ENCODE results near the gene FZD1. TPM values are rescaled to one million over a fixed set of nuclear protein-coding genes. Genes with fewer than 3 reads are reported as not detected.

The FZD1 gene
- total and polyA plus RNA-seq, 2 of the 8 experiments (the other 6 are each of a cell fraction or from before 2014, with no cell fraction given): 0.62 to 0.91 TPM

- FAIRE-seq: no peak
- H4K20me1 ChIP-seq (replicated peaks in 1 of 2; ENCODE audit: control insufficient read depth in 1 of 2, insufficient read depth in 2 of 2, low read length in 2 of 2): no peaks in the 10 kb centered on the region
- H3K4me1 ChIP-seq (replicated peaks in 1 of 4; ENCODE audit: control insufficient read depth in 3 of 4, insufficient read depth in 4 of 4, low read length in 3 of 4): no peaks in the 10 kb centered on the region; a peak in 1 of 7 replicates
- TF ChIP-seq EP300 (IDR thresholded peaks at IDR 0.05; ENCODE audit: borderline replicate concordance in 1 of 2, low read depth in 2 of 2, low read length in 2 of 2) (no peak), NANOG (IDR thresholded peaks at IDR 0.05; ENCODE audit: insufficient read depth, low read depth, low read length, poor library complexity, severe bottlenecking) (no peak), POLR2AphosphoS5 (IDR thresholded peaks at IDR 0.05; ENCODE audit: low read depth, low read length) (no peak), KDM4A (IDR thresholded peaks at IDR 0.05; ENCODE audit: low read depth, low read length, severe bottlenecking) (no peak), SUZ12 (IDR thresholded peaks at IDR 0.05; ENCODE audit: low read length) (no peak), POLR2A (IDR thresholded peaks at IDR 0.05; ENCODE audit: control extremely low read depth in 1 of 2, low read depth in 2 of 2, low read length in 2 of 2) (no peak), CBX8 (IDR thresholded peaks at IDR 0.05; ENCODE audit: borderline replicate concordance, low read depth, low read length) (no peak)
- TF ChIP-seq, protein P1, sequence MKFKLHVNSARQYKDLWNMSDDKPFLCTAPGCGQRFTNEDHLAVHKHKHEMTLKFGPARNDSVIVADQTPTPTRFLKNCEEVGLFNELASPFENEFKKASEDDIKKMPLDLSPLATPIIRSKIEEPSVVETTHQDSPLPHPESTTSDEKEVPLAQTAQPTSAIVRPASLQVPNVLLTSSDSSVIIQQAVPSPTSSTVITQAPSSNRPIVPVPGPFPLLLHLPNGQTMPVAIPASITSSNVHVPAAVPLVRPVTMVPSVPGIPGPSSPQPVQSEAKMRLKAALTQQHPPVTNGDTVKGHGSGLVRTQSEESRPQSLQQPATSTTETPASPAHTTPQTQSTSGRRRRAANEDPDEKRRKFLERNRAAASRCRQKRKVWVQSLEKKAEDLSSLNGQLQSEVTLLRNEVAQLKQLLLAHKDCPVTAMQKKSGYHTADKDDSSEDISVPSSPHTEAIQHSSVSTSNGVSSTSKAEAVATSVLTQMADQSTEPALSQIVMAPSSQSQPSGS (IDR thresholded peaks at IDR 0.05; ENCODE audit: low read length): no peak
- TF ChIP-seq, protein P2, sequence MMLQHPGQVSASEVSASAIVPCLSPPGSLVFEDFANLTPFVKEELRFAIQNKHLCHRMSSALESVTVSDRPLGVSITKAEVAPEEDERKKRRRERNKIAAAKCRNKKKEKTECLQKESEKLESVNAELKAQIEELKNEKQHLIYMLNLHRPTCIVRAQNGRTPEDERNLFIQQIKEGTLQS (IDR thresholded peaks at IDR 0.05; ENCODE audit: insufficient read depth, low read depth, low read length): no peak
- H2BK12ac ChIP-seq (ENCODE audit: low read depth, low read length): no peak overlapping the region
- no peak overlapping the region for H2BK120ac ChIP-seq (replicated peaks; ENCODE audit: low read depth, low read length)
- no peaks in the 10 kb centered on the region for H3K79me2 ChIP-seq (ENCODE audit: control insufficient read depth in 1 of 2, insufficient read depth in 2 of 2, low read length in 2 of 2)
- no peak overlapping the region for H2BK20ac ChIP-seq (ENCODE audit: low read length)
- H3K27ac ChIP-seq (ENCODE audit: low read depth, low read length): no peak overlapping the region
- no peak overlapping the region for H2AFZ ChIP-seq (ENCODE audit: low read length)
- H4K8ac ChIP-seq (ENCODE audit: extremely low read depth, insufficient read depth, low read length): no peak overlapping the region
- no peak for DNase-seq (ENCODE audit: low read depth in 1 of 2, low spot score in 2 of 2)
- H3K9me3 ChIP-seq (ENCODE audit: insufficient read depth in 2 of 2, low read depth in 1 of 2, low read length in 1 of 2): peaks cover 0 to 3% of the 10 kb centered on the region in 2 experiments; a peak in 1 of 4 replicates
- no peaks in the 10 kb centered on the region; a peak in 1 of 7 replicates for H3K27me3 ChIP-seq (replicated peaks in 1 of 4; ENCODE audit: control insufficient read depth in 3 of 4, extremely low read depth in 1 of 4, insufficient read depth in 3 of 4, low read length in 3 of 4)
- no peaks in the 10 kb centered on the region for H3K23me2 ChIP-seq (ENCODE audit: low read depth, low read length)
- H3K4ac ChIP-seq (replicated peaks; ENCODE audit: insufficient read length, low read depth, low read length): no peak overlapping the region
- H3K18ac ChIP-seq (ENCODE audit: extremely low read depth, low read length): no peak overlapping the region
- no peak overlapping the region for H2BK5ac ChIP-seq (ENCODE audit: low read depth, low read length)
- ChIA-PET POLR2A (ENCODE audit: partially characterized antibody) (no interaction called here), CTCF (ENCODE audit: partially characterized antibody) (interaction anchor here (1.2 kb wide), 1 partner anchor 9 kb away, joined by 4 read pairs; no protein-coding TSS in a partner anchor)
- H4K91ac ChIP-seq (replicated peaks; ENCODE audit: insufficient read length, low read length): no peak overlapping the region
- WGBS, 2 experiments (ENCODE audit: extremely low coverage in 1 of 2, insufficient coverage in 1 of 2, insufficient read length in 1 of 2, insufficient replicate concordance in 2 of 2, low coverage in 1 of 2, low lambda C conversion rate in 2 of 2, missing lambda C conversion rate in 1 of 2): 100% methylated on average over 1 of the region's 1 CpG; no CpG with 5 or more reads in 1 of the 2 experiments
- no peak overlapping the region for H2AK5ac ChIP-seq (ENCODE audit: low read depth, low read length)
- no peak overlapping the region for H3K14ac ChIP-seq (ENCODE audit: insufficient read length)
- no peak overlapping the region for H3K23ac ChIP-seq (ENCODE audit: insufficient read length)
- H3K4me3 ChIP-seq (ENCODE audit: extremely low read depth in 1 of 4, insufficient read depth in 2 of 4, low read depth in 3 of 4, low read length in 4 of 4): no peak overlapping the region
- no peak overlapping the region for H3K9ac ChIP-seq (replicated peaks in 1 of 4; ENCODE audit: extremely low read depth in 1 of 4, low read depth in 3 of 4, low read length in 3 of 4)
- H2BK15ac ChIP-seq (ENCODE audit: low read length): no peak overlapping the region
- H3K79me1 ChIP-seq (ENCODE audit: low read depth, low read length): no peaks in the 10 kb centered on the region
- H4K5ac ChIP-seq (ENCODE audit: insufficient read length, low read depth, low read length): no peak overlapping the region
- H3K4me2 ChIP-seq (ENCODE audit: insufficient read depth in 1 of 2, low read depth in 2 of 2, low read length in 2 of 2): no peak overlapping the region
- no peaks in the 10 kb centered on the region for H3K36me3 ChIP-seq (ENCODE audit: control insufficient read depth in 2 of 4, insufficient read depth in 4 of 4, low read length in 3 of 4)
- no peak overlapping the region for H3K56ac ChIP-seq (replicated peaks; ENCODE audit: insufficient read length, low read depth, low read length)
Measured at GRCh38 chr7:91297939-91298338, 33.7 kb downstream of the FZD1 start.
